HepG2 (cell line): ENCODE data around the gene ARHGEF37. TPM values are rescaled to one million over a fixed set of nuclear protein-coding genes. Genes with fewer than 3 reads are reported as not detected.
"Not testable (repeated sequence)": the region's sequence is repeated elsewhere in the genome, so short reads cannot be mapped to it uniquely, and the experiment has no call there.

Source experiments
- ATAC-seq: fragments of 200-7000 bp; cut with Tn5 transposase; 3 replicates; pipeline ENCODE4 v1.9.1; 2020; ENCODE audit warnings: mild to moderate bottlenecking, moderate library complexity
- BruUV-seq: library from RNA; stranded (reverse); fragments of 400-500 nt; replicated peaks from 2 replicates; lab custom pipeline; 2021; lab: Mats Ljungman, UMichigan
- CTCF ChIA-PET: fragments of 300-600 bp; formaldehyde crosslinking; extraction: SDS; loops from one replicate; lab custom pipeline; 2021; ENCODE audit warnings: low total read pairs, inconsistent platforms, low intra/inter-chr PET ratio; lab: Yijun Ruan, JAX
- POLR2A ChIA-PET: fragments of 350-600 bp; sonication (Branson Sonifier 250); formaldehyde crosslinking; loops from one replicate; lab custom pipeline; 2020; ENCODE audit warnings: antibody characterized with exemption, inconsistent platforms; lab: Yijun Ruan, JAX
- DNase-seq: peaks from one replicate; pipeline ENCODE4 v3.0.0-alpha.2; 2015; ENCODE audit warnings: low spot score
- FAIRE-seq: peaks from 3 replicates; lab custom pipeline; 2011; peaks lifted over from hg19 to GRCh38; lab: Jason Lieb, UNC
- H2AFZ ChIP-seq: one replicate; pipeline ENCODE4 v1.6.1; 2011; ENCODE audit warnings: low read length, inconsistent platforms
- H3K27ac ChIP-seq: fragments of 300-600 bp; 3 replicates; pipeline ENCODE4 v1.8.0; 2011; ENCODE audit warnings: mixed run types, mild to moderate bottlenecking, mixed read lengths, low read length, inconsistent platforms; ENCODE audit not compliant: insufficient read depth; ENCODE audit errors: extremely low read length
- H3K27me3 ChIP-seq, 2 experiments: fragments of 200-600 bp in 1 of 2; 2 replicates in 1 of 2; 3 replicates in 1 of 2; pipeline versions ENCODE4 v1.6.0 to v1.8.0; 2011; ENCODE audit warnings: low read length in 2 of 2, mild to moderate bottlenecking in 2 of 2, moderate library complexity in 2 of 2, inconsistent platforms in 1 of 2; ENCODE audit not compliant: insufficient read depth in 2 of 2, control insufficient read depth in 1 of 2
- H3K36me3 ChIP-seq, 2 experiments: fragments of 200-600 bp in 1 of 2; replicated peaks in 1 of 2; 2 replicates in 1 of 2; 3 replicates in 1 of 2; pipeline versions ENCODE4 v1.5.1 to v1.8.0; 2011; ENCODE audit warnings: low read length in 2 of 2, inconsistent platforms in 1 of 2; ENCODE audit not compliant: insufficient read depth in 2 of 2, control insufficient read depth in 1 of 2
- H3K4me1 ChIP-seq: 2 replicates; pipeline ENCODE4 v1.5.1; 2012; ENCODE audit warnings: low read length, inconsistent platforms; ENCODE audit not compliant: insufficient read depth
- H3K4me2 ChIP-seq: 2 replicates; pipeline ENCODE4 v1.6.0; 2011; ENCODE audit warnings: low read depth, low read length, inconsistent platforms
- H3K4me3 ChIP-seq, 3 experiments: fragments of 200-600 bp in 1 of 3; sonication (generic), shearing (Covaris generic) in 1 of 3; replicated peaks in 1 of 3; 2 replicates each; pipeline ENCODE4 v1.5.1; 2011 to 2016; ENCODE audit warnings: low read length in 3 of 3, inconsistent platforms in 2 of 3, low read depth in 2 of 3, mild to moderate bottlenecking in 2 of 3, control low read depth in 1 of 3, mixed read lengths in 1 of 3; ENCODE audit not compliant: insufficient read depth in 1 of 3
- H3K79me2 ChIP-seq: one replicate; pipeline ENCODE4 v1.6.1; 2011; ENCODE audit warnings: low read length, inconsistent platforms; ENCODE audit not compliant: insufficient read depth
- H3K9ac ChIP-seq: 2 replicates; pipeline ENCODE4 v1.6.0; 2011; ENCODE audit warnings: mild to moderate bottlenecking, low read depth, low read length, inconsistent platforms; ENCODE audit not compliant: insufficient read depth
- H3K9me3 ChIP-seq: 2 replicates; pipeline ENCODE4 v1.5.1; 2012; ENCODE audit warnings: mild to moderate bottlenecking, low read length
- H4K20me1 ChIP-seq: 2 replicates; pipeline ENCODE4 v1.6.0; 2011; ENCODE audit warnings: inconsistent platforms, mild to moderate bottlenecking, low read length, moderate library complexity; ENCODE audit not compliant: insufficient read depth
- HMGA1 ChIP-seq: sonication (generic); formaldehyde crosslinking; conservative IDR thresholded peaks from 2 replicates; pipeline ENCODE4 v1.4.0; 2020; ENCODE audit warnings: missing genetic modification reagents
- KMT2B ChIP-seq: IDR thresholded peaks from 2 replicates; pipeline ENCODE4 v1.6.1; 2016; ENCODE audit warnings: missing genetic modification reagents, missing compliant biosample characterization
- LCORL ChIP-seq, 2 experiments: fragments of 450-650 bp in 1 of 2; sonication (generic) in 1 of 2; formaldehyde crosslinking in 1 of 2; IDR thresholded peaks; 2 replicates each; pipeline versions ENCODE4 v1.5.0 to v1.6.1; 2017 to 2020; ENCODE audit warnings: antibody characterized with exemption in 1 of 2, missing genetic modification reagents in 1 of 2
- ZNF501 ChIP-seq: sonication (generic); formaldehyde crosslinking; IDR thresholded peaks from 2 replicates; pipeline ENCODE4 v1.5.1; 2020; ENCODE audit warnings: mild to moderate bottlenecking, moderate library complexity, missing genetic modification reagents
- ZNF556 ChIP-seq: sonication (generic); formaldehyde crosslinking; IDR thresholded peaks from 2 replicates; pipeline ENCODE4 v1.4.0; 2020; ENCODE audit warnings: mild to moderate bottlenecking, missing genetic modification reagents, borderline replicate concordance
- WGBS: methylation state at CpG from one replicate; pipeline ENCODE4 v1.1.6; 2017; ENCODE audit warnings: low lambda C conversion rate; 5-methylcytosine and 5-hydroxymethylcytosine counted together
- in situ Hi-C: cut with HindIII; loops from 2 replicates; pipeline ENCODE4 v1.10.0; 2017; ENCODE audit warnings: low pct_unique_long_range_greater_than_20kb; ENCODE audit not compliant: extremely low pct_ligation_motif_present
- intact Hi-C: fragments of 100-400 bp; cut with micrococcal nuclease; formaldehyde crosslinking; loops from one replicate; pipeline ENCODE4 v1.10.0; 2022; ENCODE audit not compliant: unreplicated experiment
- polyA plus RNA-seq, 8 experiments: library from polyadenylated mRNA; depleted of rRNA in 3 of 8; stranded (reverse) in 7 of 8; unstranded in 1 of 8; fragments of >200 nt; fragmentation: Illumina TruSeq in 4 of 8; extraction: Trizol in 4 of 8; gene quantifications; 2 replicates each; pipeline versions ENCODE4 v1.2.1 to v1.2.3, GENCODE V29; 2011 to 2016; ENCODE audit warnings: low read depth in 4 of 8, missing spikeins in 1 of 8, mixed read lengths in 1 of 8; ENCODE audit not compliant: insufficient read depth in 1 of 8
- total RNA-seq, 5 experiments: library from RNA; depleted of rRNA; stranded (reverse); fragments of >200 nt; fragmentation: Illumina TruSeq; extraction: Trizol; gene quantifications; 2 replicates each; pipeline ENCODE4 v1.2.3, GENCODE V29; 2016; ENCODE audit warnings: low read depth in 1 of 5
- TF ChIP-seq, protein P1 (sequence below): sonication (generic); formaldehyde crosslinking; IDR thresholded peaks from 2 replicates; pipeline ENCODE4 v1.8.0; 2022; ENCODE audit warnings: missing genetic modification reagents, low read depth, mild to moderate bottlenecking, borderline replicate concordance
- TF ChIP-seq, protein P2 (sequence below): sonication (generic); formaldehyde crosslinking; IDR thresholded peaks from 2 replicates; pipeline ENCODE4 v1.4.0; 2020; ENCODE audit warnings: mild to moderate bottlenecking, missing genetic modification reagents
- TF ChIP-seq, protein P3 (sequence below): sonication (generic); formaldehyde crosslinking; IDR thresholded peaks from 2 replicates; pipeline ENCODE4 v1.4.0; 2020; ENCODE audit warnings: missing genetic modification reagents, borderline replicate concordance
- TF ChIP-seq, protein P4 (sequence below): sonication (generic); formaldehyde crosslinking; IDR thresholded peaks from 2 replicates; pipeline ENCODE4 v1.4.0; 2020; ENCODE audit warnings: low read depth, mild to moderate bottlenecking, missing genetic modification reagents

ARHGEF37 gene
- total and polyA plus RNA-seq, 2 of the 13 experiments (the other 11 are each of a cell fraction or from before 2014, with no cell fraction given), result 0.18 to 0.27 TPM

DNA sequence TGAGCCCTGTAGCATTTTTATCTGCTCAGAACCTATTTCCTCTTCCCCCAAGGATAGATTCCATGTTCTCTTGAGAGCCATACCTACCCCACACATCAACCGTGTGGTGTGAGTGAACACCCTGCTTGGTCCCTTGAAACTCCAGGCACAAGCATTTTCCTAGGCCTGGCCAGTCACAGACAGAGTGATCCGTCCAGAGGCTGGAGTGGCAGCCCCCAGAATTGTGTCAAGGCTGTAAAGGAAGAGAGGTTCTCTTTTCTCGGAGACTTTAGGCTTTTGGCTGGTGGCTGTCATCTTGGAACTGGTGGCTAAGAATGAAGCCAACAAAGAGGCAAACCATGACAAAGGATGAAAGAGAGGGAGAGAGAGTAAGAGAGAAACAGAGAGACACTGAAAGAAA is 66.0 kb downstream of the ARHGEF37 start (continued):
- TF ChIP-seq ZNF556 (CRISPR knock-in tag) (no peak), LCORL (IDR thresholded peaks at IDR 0.05) (no peak), LCORL (CRISPR knock-in tag; IDR thresholded peaks at IDR 0.05) (no peak), KMT2B (CRISPR knock-in tag) (no peak), ZNF501 (CRISPR knock-in tag) (no peak), HMGA1 (CRISPR knock-in tag) (no peak)
- TF ChIP-seq, protein P1, sequence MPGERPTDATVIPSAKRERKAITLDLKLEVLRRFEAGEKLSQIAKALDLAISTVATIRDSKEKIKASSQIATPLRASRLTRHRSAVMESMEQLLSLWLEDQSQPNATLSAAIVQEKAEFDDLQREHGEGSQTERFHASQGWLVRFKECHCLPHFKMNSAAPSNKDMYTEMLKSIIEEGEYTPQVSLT (CRISPR knock-in tag), result no peak
- TF ChIP-seq, protein P2, sequence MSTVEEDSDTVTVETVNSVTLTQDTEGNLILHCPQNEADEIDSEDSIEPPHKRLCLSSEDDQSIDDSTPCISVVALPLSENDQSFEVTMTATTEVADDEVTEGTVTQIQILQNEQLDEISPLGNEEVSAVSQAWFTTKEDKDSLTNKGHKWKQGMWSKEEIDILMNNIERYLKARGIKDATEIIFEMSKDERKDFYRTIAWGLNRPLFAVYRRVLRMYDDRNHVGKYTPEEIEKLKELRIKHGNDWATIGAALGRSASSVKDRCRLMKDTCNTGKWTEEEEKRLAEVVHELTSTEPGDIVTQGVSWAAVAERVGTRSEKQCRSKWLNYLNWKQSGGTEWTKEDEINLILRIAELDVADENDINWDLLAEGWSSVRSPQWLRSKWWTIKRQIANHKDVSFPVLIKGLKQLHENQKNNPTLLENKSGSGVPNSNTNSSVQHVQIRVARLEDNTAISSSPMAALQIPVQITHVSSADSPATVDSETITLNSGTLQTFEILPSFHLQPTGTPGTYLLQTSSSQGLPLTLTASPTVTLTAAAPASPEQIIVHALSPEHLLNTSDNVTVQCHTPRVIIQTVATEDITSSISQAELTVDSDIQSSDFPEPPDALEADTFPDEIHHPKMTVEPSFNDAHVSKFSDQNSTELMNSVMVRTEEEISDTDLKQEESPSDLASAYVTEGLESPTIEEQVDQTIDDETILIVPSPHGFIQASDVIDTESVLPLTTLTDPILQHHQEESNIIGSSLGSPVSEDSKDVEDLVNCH (CRISPR knock-in tag), result no peak
- TF ChIP-seq, protein P3, sequence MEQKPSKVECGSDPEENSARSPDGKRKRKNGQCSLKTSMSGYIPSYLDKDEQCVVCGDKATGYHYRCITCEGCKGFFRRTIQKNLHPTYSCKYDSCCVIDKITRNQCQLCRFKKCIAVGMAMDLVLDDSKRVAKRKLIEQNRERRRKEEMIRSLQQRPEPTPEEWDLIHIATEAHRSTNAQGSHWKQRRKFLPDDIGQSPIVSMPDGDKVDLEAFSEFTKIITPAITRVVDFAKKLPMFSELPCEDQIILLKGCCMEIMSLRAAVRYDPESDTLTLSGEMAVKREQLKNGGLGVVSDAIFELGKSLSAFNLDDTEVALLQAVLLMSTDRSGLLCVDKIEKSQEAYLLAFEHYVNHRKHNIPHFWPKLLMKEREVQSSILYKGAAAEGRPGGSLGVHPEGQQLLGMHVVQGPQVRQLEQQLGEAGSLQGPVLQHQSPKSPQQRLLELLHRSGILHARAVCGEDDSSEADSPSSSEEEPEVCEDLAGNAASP (CRISPR knock-in tag), result no peak
- TF ChIP-seq, protein P4, sequence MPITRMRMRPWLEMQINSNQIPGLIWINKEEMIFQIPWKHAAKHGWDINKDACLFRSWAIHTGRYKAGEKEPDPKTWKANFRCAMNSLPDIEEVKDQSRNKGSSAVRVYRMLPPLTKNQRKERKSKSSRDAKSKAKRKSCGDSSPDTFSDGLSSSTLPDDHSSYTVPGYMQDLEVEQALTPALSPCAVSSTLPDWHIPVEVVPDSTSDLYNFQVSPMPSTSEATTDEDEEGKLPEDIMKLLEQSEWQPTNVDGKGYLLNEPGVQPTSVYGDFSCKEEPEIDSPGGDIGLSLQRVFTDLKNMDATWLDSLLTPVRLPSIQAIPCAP (CRISPR knock-in tag), result no peak

DNA sequence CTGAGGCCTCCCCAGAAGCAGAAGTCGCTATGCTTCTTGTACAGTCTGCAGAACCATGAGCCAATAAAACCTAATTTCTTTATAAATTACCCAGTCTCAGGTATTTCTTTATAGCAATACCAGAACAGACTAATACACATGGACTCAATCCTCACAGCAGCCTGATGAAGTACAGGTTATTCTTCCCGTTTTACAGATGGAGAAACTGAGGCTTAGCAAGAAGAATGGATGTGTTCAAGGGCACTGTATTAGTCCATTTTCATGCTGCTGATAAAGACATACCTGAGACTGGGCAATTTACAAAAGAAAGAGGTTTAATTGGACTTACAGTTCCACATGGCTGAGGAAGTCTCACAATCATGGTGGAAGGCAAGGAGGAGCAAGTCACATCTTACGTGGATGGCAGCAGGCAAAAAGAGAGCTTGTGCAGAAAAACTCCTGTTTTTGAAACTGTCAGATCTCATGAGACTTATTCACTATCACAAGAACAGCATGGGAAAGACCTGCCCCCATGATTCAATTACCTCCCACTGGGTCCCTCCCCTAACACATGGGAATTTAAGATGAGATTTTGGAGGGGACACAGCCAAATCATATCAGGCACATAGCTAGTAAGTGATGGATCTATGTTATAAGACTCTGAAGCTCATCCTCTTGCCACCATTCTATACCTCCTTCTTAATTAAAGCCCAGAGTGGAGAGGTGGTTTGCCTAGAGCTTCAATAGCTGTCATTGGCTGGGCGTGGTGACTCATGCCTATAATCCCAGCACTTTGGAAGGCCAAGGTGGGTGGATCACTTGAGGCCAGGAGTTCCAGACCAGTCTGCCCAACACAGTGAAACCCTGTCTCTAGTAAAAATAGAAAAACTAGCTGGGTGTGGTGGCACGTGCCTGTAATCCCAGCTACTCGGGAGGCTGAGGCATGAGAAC is 67.4 kb downstream of the ARHGEF37 start:
- CTCF ChIA-PET, ATAC-seq, BruUV-seq, FAIRE-seq, H3K9ac ChIP-seq, H3K9me3 ChIP-seq, H3K4me1 ChIP-seq, H4K20me1 ChIP-seq, intact Hi-C loops, H3K36me3 ChIP-seq, H2AFZ ChIP-seq, H3K4me3 ChIP-seq, DNase-seq, H3K27ac ChIP-seq, H3K4me2 ChIP-seq, POLR2A ChIA-PET, H3K79me2 ChIP-seq: not testable (repeated sequence)
- in situ Hi-C loops, result loop anchor here (25.0 kb wide), 1 partner anchor 339 kb away; no protein-coding TSS in a partner anchor
- 49% methylated on average over 6 of the region's 6 CpGs for WGBS
- peaks cover 0 to 17% of the 10 kb centered on the region in 2 experiments; a peak in 2 of 5 replicates for H3K27me3 ChIP-seq
